Posterior vena cava (tissue), 2 donors: Measurements from ENCODE around the gene B3GALT6. TPM values are rescaled to one million over a fixed set of nuclear protein-coding genes. Genes with fewer than 3 reads are reported as not detected.
A peak's percentile ranks its signal among the peaks of the same experiment; 100 is the strongest.
"Not testable (repeated sequence)": the region's sequence is repeated elsewhere in the genome, so short reads cannot be mapped to it uniquely, and the experiment has no call there.

Experiments used
- DNase-seq: peaks from one replicate; pipeline ENCODE4 v3.0.0-alpha.2; 2020; ENCODE audit warnings: low spot score
- intact Hi-C, 2 donors: fragments of 100-400 bp; cut with DNase I; formaldehyde crosslinking; loops; one replicate each; pipeline versions ENCODE4 v1.14.1 to v1.14.2; 2022 to 2023
- long read RNA-seq, 2 donors: library from polyadenylated mRNA; unstranded; transcript quantifications; one replicate each; pipeline ENCODE4 v2.0.0, GENCODE V29; 2020 to 2021
- total RNA-seq, 2 donors: library from RNA; stranded (reverse); fragmentation: NEBNext Ultra II Directional; extraction: Animal tissue kit (Norgen Biotek cat#: 25700); gene quantifications; one replicate each; pipeline ENCODE4 v1.2.1, GENCODE V29; 2021
- donor health status: DM: yes; HTN: yes; CAD: no.
- donor health status: DM: yes; HTN: yes; CAD: no.

Gene B3GALT6
- 10 to 100 TPM in 1 of 2 donors, 1 to 10 TPM in 1; 9.9 to 10.3 TPM for total RNA-seq
- long read RNA-seq, donor 1, transcript B3GALT6-202 (1 exons, 2,816 nt) = minor isoform, 13 of 27 reads
- long read RNA-seq, donor 1, transcript B3GALT6-201 (1 exons, 2,783 nt) = major isoform, 14 of 27 reads
- long read RNA-seq, donor 1, partial matches to known transcripts = 0 of 27 reads
- long read RNA-seq, donor 1, other reads (novel, unspliced or antisense) = 0 of 27 reads
- long read RNA-seq, donor 2, transcript B3GALT6-201 (1 exons, 2,783 nt) = major isoform, 10 of 10 reads
- long read RNA-seq, donor 2, partial matches to known transcripts = 0 of 10 reads
- long read RNA-seq, donor 2, other reads (novel, unspliced or antisense) = 0 of 10 reads

DNA sequence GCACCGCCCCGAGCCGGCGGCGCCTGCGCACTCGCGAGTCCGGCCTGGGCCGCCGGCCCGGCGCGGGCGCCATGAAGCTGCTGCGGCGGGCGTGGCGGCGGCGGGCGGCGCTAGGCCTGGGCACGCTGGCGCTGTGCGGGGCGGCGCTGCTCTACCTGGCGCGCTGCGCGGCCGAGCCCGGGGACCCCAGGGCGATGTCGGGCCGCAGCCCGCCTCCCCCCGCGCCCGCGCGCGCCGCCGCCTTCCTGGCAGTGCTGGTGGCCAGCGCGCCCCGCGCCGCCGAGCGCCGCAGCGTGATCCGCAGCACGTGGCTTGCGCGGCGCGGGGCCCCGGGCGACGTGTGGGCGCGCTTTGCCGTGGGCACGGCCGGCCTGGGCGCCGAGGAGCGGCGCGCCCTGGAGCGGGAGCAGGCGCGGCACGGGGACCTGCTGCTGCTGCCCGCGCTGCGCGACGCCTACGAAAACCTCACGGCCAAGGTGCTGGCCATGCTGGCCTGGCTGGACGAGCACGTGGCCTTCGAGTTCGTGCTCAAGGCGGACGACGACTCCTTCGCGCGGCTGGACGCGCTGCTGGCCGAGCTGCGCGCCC lies at the start of gene B3GALT6:
B3GALT6 (plus strand) TSS at position 30 of the 588 bp plus-strand sequence; CDS start at position 72, 42 bp downstream.
- DNase-seq = no peak
- intact Hi-C loops = no loop called here

DNA sequence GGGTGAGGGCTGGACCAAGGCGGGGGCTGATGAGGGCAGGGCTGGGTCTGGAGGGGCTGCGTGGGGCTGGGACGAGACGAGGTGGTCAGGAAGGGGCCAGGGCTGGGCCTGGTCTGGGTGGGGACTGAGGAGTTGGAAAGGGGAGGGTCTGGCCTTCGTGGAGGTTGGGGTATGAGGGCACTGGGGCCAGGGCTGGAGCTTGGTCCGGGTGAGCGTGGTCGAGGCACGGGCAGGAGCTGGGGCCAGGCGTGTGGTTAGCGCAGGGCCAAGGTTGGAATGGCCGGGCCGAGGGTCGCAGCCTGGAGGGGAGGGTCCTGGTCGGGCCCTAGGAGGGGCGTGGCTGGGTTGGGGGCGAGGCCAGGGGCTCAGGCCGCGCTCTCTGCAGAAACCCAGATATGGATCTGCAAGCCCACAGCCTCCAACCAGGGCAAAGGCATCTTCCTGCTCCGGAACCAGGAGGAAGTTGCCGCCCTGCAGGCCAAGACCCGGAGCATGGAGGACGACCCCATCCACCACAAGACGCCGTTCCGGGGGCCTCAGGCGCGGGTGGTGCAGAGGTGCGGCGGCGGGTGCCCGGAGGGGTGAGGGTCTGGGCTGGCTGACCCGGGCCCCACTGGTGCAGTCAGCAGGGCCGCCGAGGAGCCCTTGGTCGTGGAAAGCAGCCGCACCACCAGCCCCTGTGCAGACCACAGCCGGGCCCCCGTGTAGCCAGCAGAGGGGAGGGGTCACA lies 49.4 kb upstream of the B3GALT6 start:
- intact Hi-C loops = no loop called here
- DNase-seq = no peak

DNA sequence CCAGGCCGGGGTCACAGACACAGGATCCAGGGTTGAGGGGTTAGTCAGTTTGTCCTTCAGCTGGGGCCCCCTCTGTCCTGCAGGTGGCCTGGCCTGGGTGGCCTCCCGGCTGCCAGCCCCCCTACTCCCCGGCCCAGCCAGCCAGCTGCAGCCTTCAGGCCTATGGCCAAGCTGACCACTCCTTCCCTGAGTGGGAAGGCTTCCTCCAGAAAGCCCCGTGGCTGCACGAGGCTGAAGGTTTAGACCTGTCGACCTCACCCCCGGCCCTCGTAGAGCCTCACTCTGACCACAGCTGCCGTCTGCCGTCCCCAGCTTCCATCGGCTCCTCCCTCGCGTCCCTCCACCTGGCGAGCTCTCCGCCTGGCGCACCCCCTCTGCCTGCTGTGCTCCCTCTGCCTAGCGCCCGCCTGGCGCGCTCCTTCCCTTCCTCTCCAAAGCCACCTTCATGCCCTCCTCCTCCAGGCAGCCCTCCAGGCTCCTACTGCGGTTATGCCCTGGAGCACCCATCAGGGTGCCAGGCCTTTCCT lies 48.8 kb upstream of the B3GALT6 start:
- intact Hi-C loops = no loop called here
- no peak for DNase-seq

DNA sequence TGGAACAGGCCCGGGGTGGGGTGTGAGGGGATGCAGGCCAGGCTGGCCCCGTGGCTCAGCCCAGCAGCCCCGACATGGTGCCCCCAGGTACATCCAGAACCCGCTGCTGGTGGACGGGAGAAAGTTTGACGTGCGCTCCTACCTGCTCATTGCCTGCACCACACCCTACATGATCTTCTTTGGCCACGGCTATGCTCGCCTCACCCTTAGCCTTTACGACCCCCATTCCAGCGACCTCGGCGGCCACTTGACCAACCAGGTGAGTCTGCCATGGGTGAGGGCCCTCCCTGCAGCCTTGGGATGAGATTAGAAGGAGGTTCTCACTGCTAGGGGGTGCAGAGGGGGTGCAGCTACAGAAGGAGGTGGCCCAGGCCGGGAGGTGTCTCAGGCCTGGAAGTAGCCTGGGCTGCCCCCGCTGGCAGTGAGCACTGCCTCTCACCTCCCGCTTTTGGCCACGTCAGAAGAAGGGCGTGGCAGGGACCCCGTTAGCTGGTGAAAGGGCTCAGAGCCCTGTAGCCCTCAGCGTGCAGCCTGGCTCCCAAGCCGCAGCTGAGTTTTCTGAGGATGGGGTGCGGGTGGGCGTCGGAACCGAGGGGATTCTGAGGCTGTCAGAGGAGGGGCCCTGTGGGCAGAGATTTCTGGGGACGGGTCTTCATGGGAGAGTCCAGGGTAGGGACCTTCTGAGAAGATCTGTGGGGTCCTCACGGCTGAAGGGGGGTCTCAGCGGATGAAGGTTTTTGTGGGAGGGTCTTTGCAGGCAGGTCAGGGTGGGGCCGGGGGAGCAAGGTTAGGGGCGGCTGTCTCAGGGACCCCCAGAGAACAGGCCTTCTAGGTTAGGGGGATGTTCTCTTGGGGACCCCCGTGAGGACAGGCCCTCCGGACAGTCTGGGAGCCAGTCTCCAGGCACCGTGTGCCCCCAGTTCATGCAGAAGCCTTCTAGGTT lies 47.9 kb upstream of the B3GALT6 start:
- DNase-seq = no peak
- intact Hi-C loops = no loop called here

DNA sequence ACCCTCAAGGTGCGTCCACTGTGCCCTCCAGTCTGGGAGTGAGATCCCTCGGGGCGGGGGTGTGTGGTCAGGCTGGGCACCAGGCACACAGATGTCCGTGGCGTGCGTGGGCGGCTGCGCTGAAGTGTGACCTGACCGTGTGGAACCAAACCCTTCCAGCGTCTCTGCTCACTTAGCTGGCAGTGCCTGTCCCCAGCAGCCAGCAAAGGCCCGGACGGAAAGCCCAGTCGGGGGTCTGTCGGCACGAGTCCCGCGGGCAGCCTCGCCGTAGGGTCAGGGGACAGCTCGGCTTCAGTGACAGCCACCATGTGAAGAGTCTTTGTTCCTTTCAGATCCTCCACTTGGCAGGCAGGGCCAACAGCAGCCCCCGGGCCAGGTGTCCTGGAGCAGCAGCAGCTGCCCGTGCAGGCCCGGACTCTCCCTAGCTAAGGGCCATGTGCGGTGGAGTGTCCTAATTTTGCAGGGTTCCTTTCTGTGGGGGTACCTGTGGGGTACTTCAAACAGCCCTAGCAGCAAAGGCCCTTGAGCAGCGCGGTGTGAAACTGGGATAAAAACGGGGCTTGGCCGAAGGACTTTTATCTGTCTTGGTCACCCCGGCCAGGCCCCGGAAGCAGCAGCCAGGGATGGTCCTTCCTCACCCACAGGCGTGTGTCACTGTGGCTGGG lies 46.8 kb upstream of the B3GALT6 start:
- intact Hi-C loops = no loop called here
- no peak for DNase-seq

DNA sequence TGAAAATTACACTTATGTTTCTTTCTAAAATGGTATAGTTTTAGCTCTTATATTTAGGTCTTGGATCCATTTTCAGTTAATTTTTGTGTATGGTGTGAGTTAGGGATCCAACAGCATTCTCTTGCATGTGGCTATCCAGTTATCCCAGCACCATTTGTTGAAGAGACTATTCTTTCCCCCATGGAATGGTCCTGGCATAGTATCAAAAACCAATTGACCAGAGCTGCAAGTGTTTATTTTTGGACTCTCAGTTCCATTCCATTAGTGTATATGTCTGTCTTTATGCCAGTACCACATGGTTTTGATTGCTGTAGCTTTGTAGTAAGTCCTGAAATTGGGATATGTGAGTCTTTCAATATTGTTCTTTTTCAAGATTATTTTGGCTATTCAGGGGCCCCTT lies 44.1 kb upstream of the B3GALT6 start:
- DNase-seq = no peak
- intact Hi-C loops = no loop called here

DNA sequence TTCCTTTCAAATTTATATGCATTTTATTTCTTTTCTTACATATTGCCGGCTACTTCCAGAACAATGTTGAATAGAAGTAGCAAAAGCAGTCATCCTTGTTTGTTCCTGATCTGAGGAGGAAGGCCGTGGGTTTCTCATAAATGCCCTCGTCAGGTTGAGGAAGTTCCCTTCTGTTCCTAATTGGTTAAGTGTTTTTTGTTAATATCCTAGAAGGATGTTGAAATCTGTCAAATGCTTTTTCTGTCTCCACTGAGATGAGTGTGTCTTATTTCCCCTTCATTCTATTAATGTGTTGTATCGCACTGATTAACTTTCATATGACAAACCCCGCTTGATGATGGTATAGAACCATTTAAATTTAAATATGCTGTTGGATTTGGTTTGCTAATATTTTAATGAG lies 42.9 kb upstream of the B3GALT6 start:
- no peak for DNase-seq
- intact Hi-C loops = no loop called here

DNA sequence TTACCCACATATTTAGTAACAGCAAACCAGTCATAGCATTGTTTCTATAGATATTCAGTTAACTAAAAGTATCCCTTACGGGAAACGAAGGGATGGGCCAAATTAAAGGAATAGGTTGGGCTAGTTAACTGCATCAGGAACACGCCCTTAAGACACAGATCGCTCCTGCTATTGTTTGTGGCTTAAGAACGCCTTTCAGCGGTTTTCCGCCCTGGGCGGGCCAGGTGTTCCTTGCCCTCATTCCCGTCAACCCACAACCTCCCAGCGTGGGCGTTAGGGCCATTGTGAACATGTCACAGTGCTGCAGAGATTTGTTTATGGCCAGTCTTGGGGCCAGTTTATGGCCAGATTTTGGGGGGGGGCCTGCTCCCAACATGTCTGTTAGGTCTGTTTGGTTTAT lies 40.3 kb upstream of the B3GALT6 start:
- DNase-seq = no peak
- intact Hi-C loops = no loop called here

DNA sequence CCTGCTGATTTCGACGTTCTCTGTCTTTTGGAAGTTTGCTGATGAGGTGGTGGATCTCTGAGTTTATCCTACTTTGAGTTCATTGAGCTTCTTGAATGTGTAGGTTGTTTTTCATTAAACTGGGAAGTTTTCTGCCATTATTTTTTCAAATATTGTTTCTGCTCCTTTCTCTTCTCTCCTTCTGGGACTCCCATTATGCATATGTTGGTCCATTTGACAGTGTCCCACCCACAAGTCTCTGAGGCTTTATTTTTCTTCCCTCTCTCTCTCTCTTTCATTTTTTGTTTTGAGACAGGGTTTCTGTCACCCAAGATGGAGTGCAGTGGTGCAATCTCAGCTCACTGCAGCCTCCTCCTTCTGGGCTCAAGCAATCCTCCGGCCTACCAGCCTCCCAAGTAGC lies 37.3 kb upstream of the B3GALT6 start:
- intact Hi-C loops = no loop called here
- no peak for DNase-seq

DNA sequence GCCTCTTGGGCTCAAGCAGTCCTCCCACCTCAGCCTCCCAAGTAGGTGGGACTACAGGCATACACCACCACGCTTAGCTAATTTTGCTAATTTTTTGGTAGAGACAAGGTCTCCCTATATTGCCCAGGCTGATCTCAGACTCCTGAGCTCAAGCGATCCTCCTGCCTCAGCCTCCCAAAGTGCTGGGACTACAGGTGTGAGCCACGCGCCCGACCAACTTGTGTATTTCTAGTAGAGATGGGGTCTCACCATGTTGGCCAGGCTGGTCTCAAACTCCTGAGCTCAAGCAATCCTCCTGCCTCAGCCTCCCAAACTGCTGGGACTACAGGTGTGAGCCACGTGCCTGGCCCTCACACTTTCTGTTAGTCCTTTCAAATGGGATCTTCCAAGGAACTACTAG lies 36.3 kb upstream of the B3GALT6 start:
- intact Hi-C loops, DNase-seq: not testable (repeated sequence)

DNA sequence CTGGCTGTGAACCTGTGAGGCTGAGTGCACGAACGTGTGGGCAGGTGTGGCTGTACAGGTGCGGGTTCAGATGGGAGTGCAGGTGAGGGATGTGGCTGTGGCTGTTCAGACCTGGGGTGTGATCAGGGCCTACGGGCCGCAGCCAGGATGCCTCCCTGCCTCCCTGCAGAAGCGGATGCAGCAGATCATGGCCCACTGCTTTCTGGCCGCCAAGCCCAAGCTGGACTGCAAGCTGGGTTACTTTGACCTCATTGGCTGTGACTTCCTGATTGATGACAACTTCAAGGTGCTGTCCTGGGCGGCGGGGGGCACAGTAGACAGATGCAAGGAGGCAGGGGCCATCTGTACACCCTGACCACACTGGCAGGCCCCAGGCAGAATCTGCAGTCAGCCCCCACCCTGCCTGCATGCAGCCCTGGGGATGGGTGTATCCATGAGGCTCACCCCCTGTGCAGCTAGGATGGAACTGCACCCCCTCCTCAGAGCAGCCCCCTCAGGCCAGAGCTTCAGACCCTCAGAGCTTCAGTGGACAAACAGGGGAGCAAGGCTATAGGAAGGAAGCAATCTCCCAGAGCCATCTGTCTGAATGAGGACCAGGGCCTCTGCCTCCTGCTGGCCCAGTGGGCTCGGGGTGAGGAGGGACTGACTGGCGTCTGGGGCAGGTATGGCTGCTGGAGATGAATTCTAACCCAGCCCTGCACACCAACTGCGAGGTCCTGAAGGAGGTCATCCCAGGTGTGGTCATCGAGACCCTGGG lies 35.4 kb upstream of the B3GALT6 start:
- no peak for DNase-seq
- intact Hi-C loops = no loop called here

DNA sequence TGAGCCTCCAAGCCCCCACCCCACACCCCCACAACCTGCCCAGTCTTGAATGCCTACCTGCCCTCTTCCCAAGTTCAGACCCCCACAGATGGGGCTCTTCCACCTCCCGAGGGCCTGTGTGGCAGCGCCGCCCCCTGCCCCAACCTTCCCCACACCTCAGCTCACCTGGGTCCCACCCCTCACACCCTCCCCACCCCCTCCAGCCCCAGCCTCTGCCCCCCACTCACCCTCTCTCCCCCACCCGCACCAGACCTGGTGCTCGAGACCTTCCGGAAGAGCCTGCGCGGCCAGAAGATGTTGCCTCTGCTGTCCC lies 34.9 kb upstream of the B3GALT6 start:
- DNase-seq = peak; percentile 67
- intact Hi-C loops = no loop called here

DNA sequence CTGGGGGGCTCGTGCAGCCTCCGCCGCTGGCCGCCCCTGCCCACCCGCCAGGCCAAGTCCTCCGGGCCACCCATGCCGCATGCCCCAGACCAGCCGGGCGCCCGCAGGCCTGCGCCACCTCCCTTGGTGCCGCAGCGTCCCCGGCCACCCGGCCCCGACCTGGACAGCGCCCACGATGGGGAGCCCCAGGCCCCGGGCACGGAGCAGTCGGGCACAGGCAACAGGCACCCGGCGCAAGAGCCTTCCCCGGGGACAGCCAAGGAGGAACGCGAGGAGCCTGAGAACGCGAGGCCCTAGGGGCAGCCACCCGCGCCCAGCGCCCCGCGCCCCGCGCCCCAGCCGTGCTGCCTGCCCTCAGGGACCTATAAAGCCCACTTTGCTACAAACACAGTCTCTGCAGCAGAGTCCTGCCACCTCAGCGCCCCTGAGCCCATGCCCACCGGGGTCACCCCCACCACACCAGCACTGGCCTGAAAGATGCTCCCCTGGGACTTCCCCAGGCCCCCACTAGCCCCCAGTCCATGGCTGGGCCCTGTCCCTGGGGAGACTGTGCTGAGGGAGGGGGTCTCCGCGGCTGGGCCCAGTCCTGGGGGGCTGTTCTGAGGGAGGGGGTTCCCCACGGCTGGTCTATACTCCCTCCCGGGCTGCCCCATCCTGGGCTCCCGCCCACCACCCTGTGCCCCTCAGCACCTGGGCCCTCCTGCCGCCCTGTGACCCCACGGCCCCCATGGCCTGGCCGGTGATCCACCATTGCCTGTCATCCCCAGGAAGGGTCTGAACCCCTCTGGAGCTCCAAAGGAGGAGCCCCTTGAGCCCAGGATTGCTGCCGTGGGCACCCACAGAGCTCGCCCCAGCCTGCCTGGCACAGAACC lies 34.2 kb upstream of the B3GALT6 start:
- DNase-seq = peak; percentile 76
- intact Hi-C loops = no loop called here

DNA sequence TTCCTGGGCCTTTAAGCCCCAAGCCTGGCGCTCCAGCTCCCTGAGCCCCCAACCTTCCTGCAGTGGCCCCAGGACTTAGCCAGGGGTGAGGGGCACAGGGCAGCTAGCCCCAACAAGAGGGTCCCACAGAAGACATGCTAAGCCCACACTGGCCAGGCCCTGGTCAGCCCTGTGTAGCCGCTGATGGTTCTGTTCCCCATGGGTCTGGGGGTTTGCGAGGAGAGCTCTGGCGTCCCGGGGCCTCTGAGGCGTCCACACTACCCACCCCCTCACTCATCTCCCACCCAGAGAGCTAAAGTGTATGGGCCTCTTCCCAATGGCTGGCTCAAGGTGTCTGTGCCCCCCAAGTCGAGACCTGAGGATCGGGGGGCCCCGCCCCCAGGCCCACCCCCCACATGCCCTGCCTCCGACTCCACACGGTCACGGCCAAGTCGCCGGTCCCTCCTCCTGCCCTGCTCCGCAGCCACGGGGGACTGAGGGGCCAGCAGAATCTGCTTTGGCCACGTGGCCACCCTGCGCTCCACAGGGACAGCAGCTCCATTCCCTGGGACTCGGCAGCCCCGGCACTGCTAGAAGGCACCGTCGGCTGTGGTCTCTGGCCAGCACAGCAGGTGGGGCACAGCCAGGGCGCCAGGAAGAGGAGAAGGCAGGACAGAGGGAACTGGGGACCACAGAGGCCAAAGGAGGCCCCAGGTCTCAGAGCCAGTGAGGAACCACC lies 33.5 kb upstream of the B3GALT6 start:
- intact Hi-C loops = no loop called here
- peak; percentile 52 for DNase-seq

DNA sequence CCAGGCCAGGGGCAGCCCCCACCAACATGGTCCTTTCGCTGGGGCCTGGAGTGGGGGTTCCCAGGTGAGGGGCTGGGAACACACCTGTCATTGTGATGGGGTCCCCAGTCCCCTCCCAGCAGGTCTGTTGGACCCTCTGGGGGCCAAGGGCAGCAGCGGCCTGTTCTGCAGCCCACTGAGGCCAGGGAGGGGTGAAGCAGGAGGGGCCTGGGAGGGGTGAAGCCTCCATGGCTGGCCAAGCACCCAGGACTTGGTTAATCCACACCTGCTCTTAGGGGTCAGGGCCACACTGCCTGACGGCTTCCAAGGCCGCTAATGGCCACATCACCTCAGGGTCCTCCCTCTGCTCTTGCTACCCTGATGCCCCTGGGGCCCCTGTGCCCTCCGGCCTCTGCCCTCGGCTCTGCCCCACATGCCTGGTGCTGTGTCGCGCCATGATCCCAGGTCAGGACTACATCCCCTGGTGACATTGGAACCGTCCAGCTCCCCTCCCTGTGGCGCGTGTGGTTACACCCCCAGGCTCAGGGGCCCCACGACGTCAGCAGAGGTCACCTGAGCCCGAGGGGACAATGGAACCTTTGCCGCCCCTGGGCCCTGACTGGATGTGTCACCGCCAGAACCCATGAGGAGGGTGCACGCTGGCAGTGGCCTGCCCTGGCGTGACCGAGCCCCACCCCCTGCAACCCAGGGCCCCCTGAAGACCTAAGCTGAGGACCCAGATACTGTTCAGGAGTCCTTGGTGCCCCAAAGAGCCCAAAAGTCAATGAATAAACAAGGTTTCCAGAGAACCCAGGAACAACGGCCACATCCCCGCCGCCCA lies 32.7 kb upstream of the B3GALT6 start:
- DNase-seq = peak; percentile 78

More for the DNA sequence above, 32.7 kb upstream of the B3GALT6 start:
- intact Hi-C loops = no loop called here
